Right hindlimb (tissue), 1 donor: ENCODE measurements around the gene FABP2.
"Not testable (repeated sequence)": the region's sequence is repeated elsewhere in the genome, so short reads cannot be mapped to it uniquely, and the experiment has no call there.

Source experiments
- DNase-seq: peaks from one replicate; pipeline ENCODE4 v3.0.0-alpha.2; 2018

Gene FABP2

GRCh38 chr4:119321921-119322687 is at the start of gene FABP2:
TSS of gene FABP2 (minus strand) at chr4:119322138. CDS start at chr4:119322102, 36 bp downstream.
- DNase-seq, result no peak

- not testable (repeated sequence) for DNase-seq
Observed at GRCh38 chr4:119370951-119371683, 49.2 kb upstream of the FABP2 start.

GRCh38 chr4:119370392-119370791 is 48.5 kb upstream of the FABP2 start:
- not testable (repeated sequence) for DNase-seq

GRCh38 chr4:119366802-119367201 is 44.9 kb upstream of the FABP2 start:
- DNase-seq, result not testable (repeated sequence)

GRCh38 chr4:119364203-119364602 is 42.3 kb upstream of the FABP2 start:
- DNase-seq, result not testable (repeated sequence)

GRCh38 chr4:119363372-119363771 is 41.4 kb upstream of the FABP2 start:
- DNase-seq, result not testable (repeated sequence)

GRCh38 chr4:119362413-119362812 is 40.5 kb upstream of the FABP2 start:
- not testable (repeated sequence) for DNase-seq

- not testable (repeated sequence) for DNase-seq
Observed at GRCh38 chr4:119359873-119360272, 37.9 kb upstream of the FABP2 start.

- DNase-seq, result not testable (repeated sequence)
Observed at GRCh38 chr4:119356796-119357195, 34.9 kb upstream of the FABP2 start.

- DNase-seq, result not testable (repeated sequence)
Observed at GRCh38 chr4:119356041-119356440, 34.1 kb upstream of the FABP2 start.

GRCh38 chr4:119353364-119353763 is 31.4 kb upstream of the FABP2 start:
- not testable (repeated sequence) for DNase-seq

GRCh38 chr4:119348169-119348568 is 26.2 kb upstream of the FABP2 start:
- DNase-seq, result not testable (repeated sequence)

GRCh38 chr4:119343293-119343692 is 21.4 kb upstream of the FABP2 start:
- not testable (repeated sequence) for DNase-seq

- not testable (repeated sequence) for DNase-seq
Observed at GRCh38 chr4:119339895-119340294, 18.0 kb upstream of the FABP2 start.

GRCh38 chr4:119337010-119337409 is 15.1 kb upstream of the FABP2 start:
- DNase-seq, result no peak

- not testable (repeated sequence) for DNase-seq
Observed at GRCh38 chr4:119336332-119336979, 14.5 kb upstream of the FABP2 start.

- no peak for DNase-seq
Observed at GRCh38 chr4:119329835-119330620, 8.1 kb upstream of the FABP2 start.

GRCh38 chr4:119328695-119329094 is 6.8 kb upstream of the FABP2 start:
- DNase-seq, result no peak

- no peak for DNase-seq
Observed at GRCh38 chr4:119317990-119318389, 3.9 kb downstream of the FABP2 start.

- DNase-seq, result no peak
Observed at GRCh38 chr4:119315036-119315435, 6.9 kb downstream of the FABP2 start.

- DNase-seq, result no peak
Observed at GRCh38 chr4:119314356-119314755, 7.6 kb downstream of the FABP2 start.

GRCh38 chr4:119313237-119313636 is 8.7 kb downstream of the FABP2 start:
- DNase-seq, result no peak

- DNase-seq, result no peak
Observed at GRCh38 chr4:119310826-119311225, 11.1 kb downstream of the FABP2 start.
